IMR-90 (cell line): ENCODE data around the gene SSH2. TPM values are rescaled to one million over a fixed set of nuclear protein-coding genes. Genes with fewer than 3 reads are reported as not detected.

Source experiments
- ATAC-seq: fragments of 200-7000 bp; cut with Tn5 transposase; 2 replicates; pipeline ENCODE4 v1.9.1; 2020; ENCODE audit warnings: low read depth, mild to moderate bottlenecking, moderate library complexity
- BruUV-seq: library from RNA; stranded (reverse); fragments of 400-500 nt; replicated peaks from 2 replicates; lab custom pipeline; 2021; lab: Mats Ljungman, UMichigan
- CTCF ChIA-PET: fragments of 300-600 bp; formaldehyde crosslinking; extraction: SDS; loops from one replicate; lab custom pipeline; 2021; ENCODE audit warnings: antibody characterized with exemption; lab: Yijun Ruan, JAX
- POLR2A ChIA-PET: fragments of 300-600 bp; sonication (Branson Sonifier 250); formaldehyde crosslinking; loops from one replicate; lab custom pipeline; 2022; ENCODE audit warnings: antibody characterized with exemption; ENCODE audit not compliant: unreplicated experiment; lab: Charles Lee
- DNase-seq: peaks from one replicate; pipeline ENCODE4 v3.0.0; 2013
- H2AFZ ChIP-seq: replicated peaks from 2 replicates; pipeline ENCODE3; 2013; ENCODE audit warnings: low read length, mild to moderate bottlenecking; ENCODE audit not compliant: poor library complexity
- H2AK5ac ChIP-seq: 2 replicates; pipeline ENCODE4 v1.6.1; 2013; ENCODE audit warnings: low read depth, low read length, inconsistent platforms
- H2AK9ac ChIP-seq: replicated peaks from 2 replicates; pipeline ENCODE3; 2013; ENCODE audit warnings: mild to moderate bottlenecking, low read depth, low read length, moderate library complexity; ENCODE audit not compliant: poor library complexity
- H2BK120ac ChIP-seq: 2 replicates; pipeline ENCODE4 v1.6.1; 2013; ENCODE audit warnings: low read depth, low read length, inconsistent platforms
- H2BK15ac ChIP-seq: 3 replicates; pipeline ENCODE4 v1.6.1; 2013; ENCODE audit warnings: low read depth, low read length, inconsistent platforms
- H2BK20ac ChIP-seq: 2 replicates; pipeline ENCODE4 v1.6.1; 2013; ENCODE audit warnings: low read depth, mild to moderate bottlenecking, inconsistent platforms, low read length, moderate library complexity
- H2BK5ac ChIP-seq: 2 replicates; pipeline ENCODE4 v1.6.1; 2013; ENCODE audit warnings: mild to moderate bottlenecking, low read depth, low read length, inconsistent platforms; ENCODE audit not compliant: poor library complexity, severe bottlenecking
- H3K14ac ChIP-seq: replicated peaks from 2 replicates; pipeline ENCODE4 v1.6.1; 2013; ENCODE audit warnings: low read depth, low read length, inconsistent platforms
- H3K18ac ChIP-seq: 2 replicates; pipeline ENCODE4 v1.6.1; 2013; ENCODE audit warnings: low read depth, low read length, control low read depth
- H3K23ac ChIP-seq: 2 replicates; pipeline ENCODE4 v1.6.1; 2013; ENCODE audit warnings: low read depth, low read length, inconsistent platforms
- H3K27ac ChIP-seq: 2 replicates; pipeline ENCODE4 v1.5.1; 2013; ENCODE audit warnings: mild to moderate bottlenecking, control low read depth, low read length; ENCODE audit not compliant: insufficient read depth
- H3K27me3 ChIP-seq: 2 replicates; pipeline ENCODE4 v1.6.1; 2013; ENCODE audit warnings: low read length; ENCODE audit not compliant: control insufficient read depth, insufficient read depth
- H3K36me3 ChIP-seq: 2 replicates; pipeline ENCODE4 v1.6.1; 2013; ENCODE audit warnings: low read length, mixed read lengths; ENCODE audit not compliant: control insufficient read depth, insufficient read depth
- H3K4ac ChIP-seq: 2 replicates; pipeline ENCODE4 v1.6.1; 2013; ENCODE audit warnings: low read depth, low read length, inconsistent platforms
- H3K4me1 ChIP-seq: 2 replicates; pipeline ENCODE4 v1.6.1; 2013; ENCODE audit warnings: low read length, mixed read lengths; ENCODE audit not compliant: control insufficient read depth, insufficient read depth
- H3K4me2 ChIP-seq: 2 replicates; pipeline ENCODE4 v1.6.1; 2013; ENCODE audit warnings: low read depth, mild to moderate bottlenecking, control low read depth, low read length, moderate library complexity
- H3K4me3 ChIP-seq: 2 replicates; pipeline ENCODE4 v1.5.1; 2013; ENCODE audit warnings: low read depth, mild to moderate bottlenecking, control low read depth, low read length, moderate library complexity; ENCODE audit not compliant: insufficient read depth
- H3K56ac ChIP-seq: 2 replicates; pipeline ENCODE4 v1.6.1; 2013; ENCODE audit warnings: low read length, inconsistent platforms; ENCODE audit not compliant: insufficient read depth; ENCODE audit errors: extremely low read depth
- H3K79me1 ChIP-seq, 2 experiments: 2 replicates each; pipeline ENCODE4 v1.6.1; 2013; ENCODE audit warnings: low read length in 2 of 2, inconsistent platforms in 1 of 2, low read depth in 1 of 2
- H3K9ac ChIP-seq: 2 replicates; pipeline ENCODE4 v1.6.1; 2013; ENCODE audit warnings: low read depth, low read length, control low read depth
- H3K9me1 ChIP-seq: 2 replicates; pipeline ENCODE4 v1.6.1; 2013; ENCODE audit warnings: low read length, inconsistent platforms; ENCODE audit not compliant: insufficient read depth
- H3K9me3 ChIP-seq: 2 replicates; pipeline ENCODE4 v1.6.1; 2013; ENCODE audit warnings: low read length; ENCODE audit not compliant: control insufficient read depth, insufficient read depth
- H4K20me1 ChIP-seq: 2 replicates; pipeline ENCODE4 v1.6.1; 2013; ENCODE audit warnings: low read length, inconsistent platforms; ENCODE audit not compliant: insufficient read depth
- H4K5ac ChIP-seq: 2 replicates; pipeline ENCODE4 v1.6.1; 2013; ENCODE audit warnings: mild to moderate bottlenecking, low read depth, low read length, control low read depth
- H4K8ac ChIP-seq, 2 experiments: 2 replicates each; pipeline ENCODE4 v1.6.1; 2013; ENCODE audit warnings: low read depth in 2 of 2, low read length in 2 of 2, control low read depth in 1 of 2, inconsistent platforms in 1 of 2
- H4K91ac ChIP-seq: 2 replicates; pipeline ENCODE4 v1.6.1; 2013; ENCODE audit warnings: low read depth, low read length, inconsistent platforms; ENCODE audit not compliant: insufficient read depth
- BHLHE40 ChIP-seq: fragments of 150-350 bp; IDR thresholded peaks from 2 replicates; pipeline ENCODE4 v1.6.1; 2016; ENCODE audit warnings: mild to moderate bottlenecking, low read depth, low read length
- CEBPB ChIP-seq: IDR thresholded peaks from 2 replicates; pipeline ENCODE4 v1.6.1; 2012; ENCODE audit warnings: low read depth, low read length, improper control_type of control experiment
- ELK1 ChIP-seq: fragments of 150-350 bp; IDR thresholded peaks from 2 replicates; pipeline ENCODE4 v1.6.1; 2016; ENCODE audit warnings: low read depth, mild to moderate bottlenecking, low read length, moderate library complexity, borderline replicate concordance
- MXI1 ChIP-seq: IDR thresholded peaks from 2 replicates; pipeline ENCODE4 v1.6.1; 2012; ENCODE audit warnings: low read depth, mild to moderate bottlenecking, low read length, moderate library complexity, borderline replicate concordance
- dilution Hi-C: fragments of 300-500 bp; cut with HindIII; formaldehyde crosslinking; loops from one replicate; pipeline ENCODE4 v1.14.3; 2018; ENCODE audit warnings: low sequenced_read_pairs; ENCODE audit not compliant: unreplicated experiment
- in situ Hi-C: fragments of 300-500 bp; cut with MboI; formaldehyde crosslinking; loops from 3 replicates; pipeline ENCODE4 v1.14.3; 2019; ENCODE audit warnings: low sequenced_read_pairs, inconsistent platforms, mixed read lengths
- intact Hi-C: fragments of 100-400 bp; cut with micrococcal nuclease; formaldehyde crosslinking; loops from 2 replicates; pipeline ENCODE4 v1.10.0; 2022
- polyA plus RNA-seq, 3 experiments: library from polyadenylated mRNA; depleted of rRNA; stranded (reverse); fragments of >200 nt; gene quantifications; 2 replicates each; pipeline ENCODE4 v1.2.3, GENCODE V29; 2012; ENCODE audit warnings: low replicate concordance in 1 of 3
- total RNA-seq: library from RNA; depleted of rRNA; stranded (reverse); fragments of >200 nt; gene quantifications from 2 replicates; pipeline ENCODE4 v1.2.3, GENCODE V29; 2012
- TF ChIP-seq, protein P1 (sequence below): fragments of 150-350 bp; IDR thresholded peaks from 2 replicates; pipeline ENCODE4 v1.6.1; 2017; ENCODE audit warnings: mild to moderate bottlenecking, antibody characterized with exemption, low read length, low read depth

SSH2 gene
- total and polyA plus RNA-seq, 2 of the 4 experiments (the other 2 are of a cell fraction) = 9.3 TPM

- H2AFZ ChIP-seq = no peak overlapping the region
- dilution Hi-C loops (no loop called here), intact Hi-C loops (no loop called here), in situ Hi-C loops (no loop called here)
- H3K79me1 ChIP-seq = peaks cover 7 to 21% of the 10 kb centered on the region in 2 experiments; a peak in 3 of 4 replicates
- H2AK5ac ChIP-seq = peak overlapping the region; percentile 27; the same call in 1 of the 2 replicates
- POLR2A ChIA-PET = no interaction called here
- no peak overlapping the region for H2BK20ac ChIP-seq
- no peak overlapping the region for H3K4me3 ChIP-seq
- H3K14ac ChIP-seq = no peak overlapping the region
- H3K9me1 ChIP-seq = peaks cover 13% of the 10 kb centered on the region
- H3K9ac ChIP-seq = no peak overlapping the region
- H3K23ac ChIP-seq = no peak overlapping the region
- peaks cover 3% of the 10 kb centered on the region; the same call in 1 of the 2 replicates for H4K20me1 ChIP-seq
- no peak overlapping the region for H4K91ac ChIP-seq
- peaks cover 16% of the 10 kb centered on the region for H3K4me1 ChIP-seq
- TF ChIP-seq MXI1 (no peak), CEBPB (no peak), BHLHE40 (no peak), ELK1 (no peak)
- TF ChIP-seq, protein P1, sequence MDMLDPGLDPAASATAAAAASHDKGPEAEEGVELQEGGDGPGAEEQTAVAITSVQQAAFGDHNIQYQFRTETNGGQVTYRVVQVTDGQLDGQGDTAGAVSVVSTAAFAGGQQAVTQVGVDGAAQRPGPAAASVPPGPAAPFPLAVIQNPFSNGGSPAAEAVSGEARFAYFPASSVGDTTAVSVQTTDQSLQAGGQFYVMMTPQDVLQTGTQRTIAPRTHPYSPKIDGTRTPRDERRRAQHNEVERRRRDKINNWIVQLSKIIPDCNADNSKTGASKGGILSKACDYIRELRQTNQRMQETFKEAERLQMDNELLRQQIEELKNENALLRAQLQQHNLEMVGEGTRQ = no peak
- H3K4me2 ChIP-seq = no peak overlapping the region
- no peak overlapping the region for H3K4ac ChIP-seq
- H2BK5ac ChIP-seq = no peak overlapping the region
- H3K27ac ChIP-seq = no peak overlapping the region
- H3K18ac ChIP-seq = no peak overlapping the region
- H4K8ac ChIP-seq = no peak overlapping the region
- no peaks in the 10 kb centered on the region for H3K27me3 ChIP-seq
- no peaks in the 10 kb centered on the region for H3K9me3 ChIP-seq
- DNase-seq = no peak
- H2AK9ac ChIP-seq = no peak overlapping the region
- no peak for ATAC-seq
- CTCF ChIA-PET = no interaction called here
- no peak overlapping the region for H2BK15ac ChIP-seq
- BruUV-seq = no TSS peak
- H4K5ac ChIP-seq = peak overlapping the region; percentile 60; the same call in 1 of the 2 replicates
- H3K56ac ChIP-seq = no peak overlapping the region
- no peak overlapping the region for H2BK120ac ChIP-seq
- peaks cover 2% of the 10 kb centered on the region; the same call in 1 of the 2 replicates for H3K36me3 ChIP-seq
Observed at GRCh38 chr17:29713626-29714025, 216.4 kb downstream of the SSH2 start.
